NCI-H510A treated with DMSO at 0.1 percent for 48 hours (cell line): Measurements from ENCODE around the gene ZSWIM6.

Source experiments
- DNase-seq: peaks from one replicate; lab custom pipeline; 2025; lab: John Stamatoyannopoulos, UW

The ZSWIM6 gene

DNA sequence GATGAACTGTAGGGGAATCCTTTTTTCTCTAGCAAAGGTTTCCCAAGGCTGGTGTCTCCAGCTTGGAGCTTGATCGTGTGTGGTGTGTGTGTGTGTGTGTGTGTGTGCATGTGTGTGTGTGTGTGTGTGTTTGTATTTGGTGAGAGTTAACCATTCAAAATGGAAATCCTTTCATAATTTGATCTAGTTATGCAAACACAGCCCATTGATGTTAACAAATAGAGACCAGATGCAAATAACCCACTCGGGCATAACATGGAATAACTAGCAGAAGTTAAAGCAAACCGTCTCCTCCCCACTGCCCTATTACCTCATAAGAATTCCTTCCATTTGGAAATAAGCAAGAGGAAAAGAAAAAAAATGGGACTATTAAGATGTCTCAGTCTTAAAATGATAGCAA lies 24.9 kb upstream of the ZSWIM6 start:
- DNase-seq = no peak

DNA sequence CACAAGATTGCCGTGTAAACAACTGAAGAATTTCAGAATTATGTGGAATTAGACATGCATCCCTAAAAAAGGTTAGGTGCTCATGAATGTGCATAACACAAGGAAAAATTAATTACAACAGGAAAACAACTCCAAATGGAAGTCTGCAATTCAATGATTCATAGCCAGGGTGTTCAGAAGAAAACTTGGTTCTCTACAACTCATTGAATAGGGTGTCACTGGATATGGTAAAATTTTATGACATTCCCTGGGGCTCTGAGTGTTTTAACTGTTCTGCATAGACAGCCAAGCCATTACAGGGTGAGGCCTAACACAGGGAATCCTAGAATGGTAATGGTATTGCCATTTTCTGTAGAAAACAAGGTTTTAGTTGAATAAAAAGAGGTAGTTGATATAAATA lies 24.4 kb upstream of the ZSWIM6 start:
- no peak for DNase-seq

DNA sequence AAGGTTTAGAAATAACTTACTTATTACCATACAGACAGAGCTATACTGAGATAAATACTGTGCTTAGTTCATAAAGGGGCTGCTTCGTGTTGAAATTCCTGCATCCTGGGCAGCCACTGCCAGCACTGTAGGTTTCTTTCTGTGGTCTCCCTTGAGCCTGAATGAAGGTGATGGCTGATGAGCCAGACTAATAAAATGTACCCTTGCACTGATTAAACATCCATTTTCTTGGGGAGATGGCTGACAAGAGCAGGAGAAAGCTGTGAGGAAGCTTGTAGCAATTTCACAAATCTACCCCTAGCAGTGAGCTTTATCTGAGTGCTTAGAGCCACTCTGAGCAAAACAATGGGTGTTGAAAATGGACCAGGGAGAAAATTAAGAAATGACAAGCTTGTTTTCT lies 23.3 kb upstream of the ZSWIM6 start:
- no peak for DNase-seq

DNA sequence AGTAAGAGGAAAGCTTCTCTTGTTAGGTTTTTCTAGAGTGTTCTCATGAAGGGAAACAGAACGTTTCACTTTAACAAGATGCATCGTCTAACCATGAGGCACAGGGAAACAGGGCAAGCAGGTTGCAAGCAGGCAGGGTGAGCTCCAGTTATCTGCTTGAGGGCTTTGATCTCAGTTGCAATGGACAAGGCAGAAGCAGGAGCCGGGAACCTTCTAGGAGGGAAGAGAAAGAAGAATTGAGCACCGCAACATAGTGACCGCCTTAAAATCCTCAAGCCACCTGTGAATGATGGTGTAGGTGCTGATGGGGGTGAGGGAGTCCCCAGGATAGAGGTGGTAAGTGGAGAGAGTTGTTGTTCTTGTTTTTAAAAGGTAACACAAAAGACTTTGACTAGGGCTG lies 22.9 kb upstream of the ZSWIM6 start:
- DNase-seq = no peak

GRCh38 chr5:61311056-61311610 lies 20.9 kb upstream of the ZSWIM6 start:
- DNase-seq = no peak

DNA sequence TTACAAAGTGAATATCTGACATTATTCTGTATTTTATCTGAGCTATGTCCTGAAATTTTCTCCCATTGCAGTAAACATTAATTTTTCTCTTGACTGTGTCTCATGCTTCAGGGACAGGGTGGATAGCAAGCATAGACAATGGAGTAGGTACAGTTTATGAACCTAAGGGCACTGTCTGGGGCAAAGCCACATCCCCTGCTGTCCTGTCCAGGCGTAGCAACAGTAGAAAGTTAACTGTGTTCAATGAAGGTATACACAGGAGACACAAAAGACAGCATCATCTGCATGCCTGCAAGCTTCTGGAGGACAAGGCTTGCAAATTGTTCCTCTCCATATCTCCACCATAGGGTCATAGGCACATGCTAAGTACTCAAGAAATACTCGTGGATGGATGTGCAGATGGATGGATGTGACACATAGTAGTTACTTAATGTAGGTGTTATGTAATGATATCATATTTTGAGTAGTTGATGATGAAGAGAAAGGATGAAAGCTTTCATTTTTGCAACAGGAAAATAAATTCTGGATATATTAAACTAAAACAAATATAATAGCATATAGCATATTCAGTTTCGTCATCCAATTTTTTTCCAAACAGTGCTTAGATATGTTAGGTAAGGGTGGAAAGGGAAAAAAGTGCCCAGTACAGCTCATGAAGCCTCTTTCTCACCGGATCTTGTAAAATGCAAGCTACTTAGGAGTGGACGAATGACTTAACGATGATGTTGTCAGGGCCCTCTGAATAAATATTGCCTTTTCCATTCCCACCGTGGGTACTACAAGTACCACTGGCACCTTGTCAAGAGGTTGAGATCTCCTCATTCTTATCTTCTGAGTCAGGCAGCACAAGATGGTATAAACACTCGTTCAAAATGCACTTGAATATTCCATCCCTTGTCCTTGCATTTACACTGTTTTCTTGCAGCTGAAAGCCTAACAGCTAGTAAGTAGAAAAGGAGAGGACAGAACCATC lies 19.9 kb upstream of the ZSWIM6 start:
- peak; percentile 8 for DNase-seq

- no peak for DNase-seq
These were observed 17.9 kb upstream of the ZSWIM6 start for GRCh38 chr5:61313960-61314681.

- DNase-seq = no peak
These were observed 13.7 kb upstream of the ZSWIM6 start for GRCh38 chr5:61318376-61318775.

DNA sequence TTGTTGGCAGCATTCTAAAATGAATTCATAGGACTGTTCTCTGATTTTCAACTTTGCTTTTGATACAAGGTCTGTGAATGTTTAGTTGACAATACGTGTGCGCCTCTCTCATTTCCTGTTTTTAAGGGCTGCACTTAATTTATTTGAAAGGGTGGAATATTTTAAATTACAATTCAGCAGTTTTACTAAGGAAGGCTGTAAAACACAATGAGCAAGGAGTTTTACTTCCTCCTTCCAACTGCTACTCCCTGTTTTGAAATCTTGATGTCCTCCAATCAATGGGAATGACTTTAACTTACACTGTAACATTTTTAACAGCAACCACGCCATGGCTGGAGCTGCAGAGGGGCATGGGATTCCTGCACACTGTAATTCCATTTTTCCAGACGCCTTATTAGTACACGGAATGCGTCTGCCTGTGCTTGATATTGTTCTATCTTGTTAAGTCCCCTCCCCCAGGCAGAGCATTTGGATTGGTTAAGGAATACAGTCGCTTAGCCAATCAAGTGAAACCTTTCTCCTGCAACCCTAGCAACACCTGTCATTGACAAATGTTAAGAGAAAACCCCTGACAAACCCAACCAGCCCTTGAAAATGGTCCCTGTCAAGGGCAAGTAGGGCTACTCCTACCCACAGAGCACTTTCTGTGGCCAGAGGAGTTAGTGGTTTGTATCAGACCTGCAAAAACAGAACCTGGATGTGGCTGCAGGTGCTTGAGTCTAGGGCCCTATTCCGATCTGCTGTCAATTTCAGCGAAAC lies 12.5 kb upstream of the ZSWIM6 start:
- DNase-seq = no peak

GRCh38 chr5:61320860-61321259 lies 11.2 kb upstream of the ZSWIM6 start:
- no peak for DNase-seq

DNA sequence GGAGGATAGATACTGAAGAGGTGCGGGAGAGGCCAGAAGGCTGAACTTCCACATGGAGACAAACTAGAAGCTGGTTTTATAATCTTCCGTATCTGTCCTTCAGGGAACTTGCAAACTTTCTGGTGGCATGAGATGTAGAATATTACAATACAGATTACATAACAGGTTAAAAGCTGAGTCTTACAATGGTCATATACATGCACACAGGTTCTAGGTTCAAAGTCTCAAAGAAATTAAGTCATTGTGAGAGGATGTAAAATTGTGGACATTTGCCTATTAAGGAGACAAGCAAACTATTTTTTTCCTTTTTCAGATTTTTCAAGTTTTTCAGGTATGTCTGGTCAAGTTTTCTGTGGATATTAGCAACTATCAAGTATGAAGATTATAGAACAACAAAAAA lies 10.4 kb upstream of the ZSWIM6 start:
- DNase-seq = no peak

GRCh38 chr5:61322738-61323725 lies 9.0 kb upstream of the ZSWIM6 start:
- no peak for DNase-seq

DNA sequence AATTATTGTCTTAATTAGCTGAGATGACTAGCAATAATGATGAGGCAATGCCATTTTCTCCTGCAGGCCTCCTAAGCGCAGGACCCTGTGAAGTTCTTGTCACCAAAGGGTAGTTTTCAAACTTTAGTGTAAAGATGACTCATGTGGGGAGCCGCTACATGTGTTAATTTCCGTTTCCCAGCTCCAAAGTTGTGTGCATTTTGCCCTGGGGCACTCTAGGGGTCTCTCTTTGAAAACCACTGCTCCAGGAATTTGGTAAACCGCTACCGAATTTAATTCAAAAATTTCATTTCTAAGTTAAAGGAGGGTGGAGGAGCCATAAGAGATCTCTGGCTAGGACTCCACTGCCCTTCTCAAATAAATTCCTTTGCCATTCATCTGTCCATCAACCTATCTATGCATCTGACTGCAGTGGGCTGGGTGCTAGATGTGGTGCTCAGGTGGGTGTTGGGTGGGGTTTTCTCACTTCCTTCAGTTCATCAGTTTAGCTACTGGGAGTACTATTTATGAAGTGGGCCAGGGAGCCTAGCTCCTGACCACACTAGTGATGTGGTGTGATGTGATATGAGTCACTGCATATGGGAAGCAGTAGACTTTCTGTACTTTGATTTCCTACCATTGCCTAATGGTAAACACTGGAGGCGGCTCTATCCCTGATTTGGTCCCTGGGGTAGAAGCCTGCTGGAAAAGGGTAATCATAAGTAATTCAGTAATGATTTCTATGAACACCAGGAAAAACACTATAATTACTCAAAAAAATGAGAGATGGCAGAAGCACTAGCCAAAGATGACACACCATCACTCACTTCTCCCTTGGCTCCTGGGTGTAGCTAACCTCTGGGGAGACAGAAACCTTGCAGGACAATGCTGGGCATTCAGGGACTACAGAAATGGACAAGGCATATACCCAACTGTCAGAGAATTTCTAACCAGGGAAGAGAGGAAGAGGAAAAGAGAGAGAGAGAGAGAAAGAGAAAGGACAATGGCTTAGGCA lies 4.0 kb upstream of the ZSWIM6 start:
- no peak for DNase-seq

DNA sequence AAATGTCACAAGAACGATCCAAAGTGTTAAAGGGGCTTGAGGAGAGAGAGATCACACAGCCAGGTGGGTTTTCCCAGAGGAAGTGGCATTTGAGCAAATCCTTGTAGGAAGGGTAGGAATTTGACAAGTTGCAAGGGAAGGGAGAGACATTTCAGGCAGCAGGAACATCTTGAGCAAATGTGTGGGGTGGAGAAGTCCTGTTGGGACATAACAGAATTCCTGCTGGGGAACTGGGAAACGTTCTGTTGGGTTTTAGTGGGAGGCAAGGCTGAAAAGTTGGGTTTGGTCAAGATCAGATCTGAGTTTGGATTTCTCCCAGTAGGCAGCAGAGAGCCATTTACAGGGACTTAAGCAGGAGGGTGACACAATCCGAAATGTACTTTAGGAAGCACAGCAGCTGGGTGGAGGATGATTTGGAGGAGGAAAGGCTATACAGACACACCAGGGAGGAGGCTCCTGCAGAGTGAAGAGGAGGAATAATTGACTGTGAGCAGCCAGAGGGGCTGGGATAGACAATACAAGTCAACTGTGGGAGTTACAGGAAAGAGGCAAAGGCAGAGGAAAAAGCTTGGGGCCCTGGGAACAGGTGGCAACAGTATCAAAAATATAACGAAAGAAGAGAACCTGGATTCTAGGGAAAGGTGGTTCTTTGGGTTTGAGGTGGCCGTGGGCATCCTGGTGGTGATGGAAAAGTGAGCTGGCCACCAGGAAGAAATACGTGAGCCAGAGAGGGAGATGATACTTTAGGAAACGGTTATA lies 3.1 kb upstream of the ZSWIM6 start:
- no peak for DNase-seq

- no peak for DNase-seq
These were observed 2.4 kb upstream of the ZSWIM6 start for GRCh38 chr5:61329550-61330128.

DNA sequence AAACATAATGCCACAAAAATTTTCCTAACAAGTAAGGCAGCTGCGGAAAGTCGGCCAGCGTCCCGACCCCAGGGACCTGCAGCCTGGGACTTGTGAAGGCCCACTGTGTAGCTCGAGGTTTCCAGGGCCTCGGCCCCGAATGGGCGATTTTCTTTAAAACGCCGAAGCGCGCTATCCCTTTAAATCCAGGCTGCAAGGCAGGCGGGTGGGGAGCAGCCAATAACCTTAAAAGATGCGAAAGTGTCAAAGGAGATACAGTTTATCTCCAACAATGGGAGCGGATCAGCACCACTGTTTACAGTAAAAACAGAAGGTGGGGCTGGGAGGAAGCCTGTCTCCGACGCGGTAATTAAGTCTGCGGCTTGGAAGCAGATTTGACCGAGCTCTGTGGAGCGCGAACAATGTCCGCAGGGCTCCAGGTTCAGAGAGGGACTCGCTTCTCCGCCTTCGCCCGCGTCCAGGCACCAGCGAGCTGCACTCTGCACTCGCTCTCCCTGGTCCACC lies 1.7 kb upstream of the ZSWIM6 start:
- peak; percentile 29 for DNase-seq

GRCh38 chr5:61330845-61331406 lies 1.1 kb upstream of the ZSWIM6 start:
- no peak for DNase-seq

DNA sequence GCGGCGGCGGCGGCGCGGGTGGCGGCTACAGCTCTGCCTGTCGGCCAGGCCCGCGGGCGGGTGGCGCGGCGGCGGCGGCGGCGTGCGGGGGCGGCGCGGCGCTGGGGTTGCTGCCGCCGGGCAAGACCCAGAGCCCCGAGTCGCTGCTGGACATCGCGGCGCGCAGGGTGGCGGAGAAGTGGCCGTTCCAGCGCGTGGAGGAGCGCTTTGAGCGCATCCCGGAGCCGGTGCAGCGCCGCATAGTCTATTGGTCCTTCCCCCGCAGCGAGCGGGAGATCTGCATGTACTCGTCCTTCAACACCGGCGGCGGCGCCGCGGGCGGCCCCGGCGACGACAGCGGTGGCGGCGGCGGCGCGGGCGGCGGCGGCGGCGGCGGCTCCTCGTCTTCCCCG lies 296 bp downstream of the ZSWIM6 start:
- no peak for DNase-seq
